HG02938 (cell line): ENCODE results near the gene ARL17B.
"Not testable (repeated sequence)": the region's sequence is repeated elsewhere in the genome, so short reads cannot be mapped to it uniquely, and the experiment has no call there.

Experiments used
- ATAC-seq: cut with Tn5 transposase; IDR thresholded peaks from one replicate; pipeline ENCODE4 v1.9.1; 2021; ENCODE audit warnings: mild to moderate bottlenecking, moderate library complexity; ENCODE audit not compliant: unreplicated experiment

Gene ARL17B

DNA sequence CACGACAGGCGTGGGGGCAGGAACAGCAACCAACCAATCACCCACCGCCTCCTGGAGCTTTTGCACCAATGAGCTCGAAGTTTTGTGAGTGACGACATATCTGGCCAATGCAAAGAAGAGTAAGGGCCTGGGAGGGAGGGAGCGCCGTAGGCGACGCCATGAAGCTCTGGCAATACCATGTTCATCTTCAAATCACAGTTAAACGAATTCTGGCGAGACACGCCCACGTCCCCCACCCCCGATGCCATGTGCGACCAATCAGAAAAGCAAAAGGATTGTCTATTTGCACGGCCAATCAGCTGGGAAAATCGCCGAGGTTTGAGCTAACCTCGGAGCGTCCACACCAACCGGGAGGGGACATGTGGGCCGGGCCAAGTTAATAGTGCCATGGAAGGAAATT is at the start of gene ARL17B:
Gene ARL17B (minus strand): TSS at position 12 of the 400 bp plus-strand sequence. CDS start 3,369 bp downstream, outside the sequence.
- ATAC-seq: peak; percentile 92

DNA sequence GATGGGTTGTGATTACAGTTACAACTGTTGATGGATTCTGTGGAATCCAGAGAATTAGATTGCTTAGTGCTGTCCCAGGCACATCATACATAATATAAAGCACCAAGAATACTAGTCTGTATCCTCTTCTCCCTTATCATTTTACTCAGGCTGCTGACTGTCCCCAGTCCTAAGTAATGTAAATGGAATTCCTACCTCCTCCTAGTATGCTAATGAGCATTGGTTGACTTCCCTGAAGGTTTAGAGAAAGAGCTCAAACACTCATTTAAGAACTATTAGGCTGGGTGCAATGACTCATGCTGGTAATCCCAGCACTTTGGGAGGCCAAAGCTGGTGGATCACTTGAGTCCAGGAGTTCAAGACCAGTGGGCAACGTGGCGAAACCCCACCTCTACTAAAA is 48.3 kb upstream of the ARL17B start:
- not testable (repeated sequence) for ATAC-seq

DNA sequence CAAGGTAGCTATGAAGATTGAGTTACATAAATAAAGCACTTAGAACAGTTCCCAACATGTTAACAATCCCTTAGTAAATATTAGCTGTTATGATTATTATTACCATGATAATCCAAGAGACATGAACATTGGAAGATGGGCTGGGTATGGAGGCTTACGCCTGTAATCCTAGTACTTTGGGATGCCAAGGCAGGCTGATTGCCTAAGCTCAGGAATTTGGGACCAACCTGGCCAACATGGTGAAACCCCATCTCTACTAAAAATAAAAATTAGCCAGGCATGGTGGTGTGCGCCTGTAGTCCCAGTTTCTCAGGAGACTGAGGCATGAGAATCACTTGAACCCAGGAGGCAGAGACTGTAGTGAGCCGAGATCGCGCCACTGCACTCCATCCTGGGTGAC is 45.6 kb upstream of the ARL17B start:
- ATAC-seq: not testable (repeated sequence)

- ATAC-seq: not testable (repeated sequence)
These were observed 39.6 kb upstream of the ARL17B start for GRCh38 chr17:46401033-46401787.

- not testable (repeated sequence) for ATAC-seq
These were observed 39.0 kb upstream of the ARL17B start for GRCh38 chr17:46400543-46400942.

DNA sequence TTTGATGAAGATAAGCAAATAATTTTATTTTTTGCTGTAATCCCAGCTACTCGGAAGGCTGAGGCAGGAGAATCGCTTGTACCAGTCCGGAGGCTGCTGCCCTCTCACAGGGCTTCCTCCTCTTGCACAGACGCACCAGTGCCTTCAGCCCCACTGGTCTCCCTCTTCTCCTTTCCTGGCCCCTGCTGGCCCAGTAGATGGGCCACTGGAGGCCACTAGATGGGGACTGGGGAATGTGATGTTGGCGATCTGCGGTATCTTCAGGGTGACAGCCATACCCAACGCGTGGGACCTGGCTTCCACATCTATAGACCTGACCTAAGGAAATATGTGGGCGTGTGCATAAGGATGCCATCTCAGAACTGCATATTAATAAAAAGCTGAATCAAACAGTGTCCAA is 38.4 kb upstream of the ARL17B start:
- ATAC-seq: not testable (repeated sequence)

DNA sequence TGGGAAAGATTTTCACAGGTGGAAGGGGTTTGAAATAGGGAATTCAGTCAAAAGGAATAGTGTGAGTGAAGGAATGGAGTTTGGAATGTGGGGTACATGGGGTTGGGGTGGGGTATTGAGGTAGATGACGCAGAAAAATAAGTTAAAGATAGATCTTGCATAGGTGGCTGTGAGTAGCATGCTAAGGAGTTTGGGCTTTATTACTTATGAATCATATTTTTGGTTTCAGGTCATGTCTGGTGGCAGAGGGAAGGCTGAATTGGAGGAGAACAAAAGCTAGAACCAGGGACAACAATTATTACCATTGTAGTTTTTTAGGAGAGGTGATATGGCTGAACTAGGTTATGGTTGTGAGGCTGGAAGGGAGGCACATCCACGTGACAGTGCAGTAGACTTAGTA is 34.7 kb upstream of the ARL17B start:
- not testable (repeated sequence) for ATAC-seq

- ATAC-seq: not testable (repeated sequence)
These were observed 32.1 kb upstream of the ARL17B start for GRCh38 chr17:46393702-46394101.

GRCh38 chr17:46385491-46385890 is 23.9 kb upstream of the ARL17B start:
- ATAC-seq: peak; percentile 67

DNA sequence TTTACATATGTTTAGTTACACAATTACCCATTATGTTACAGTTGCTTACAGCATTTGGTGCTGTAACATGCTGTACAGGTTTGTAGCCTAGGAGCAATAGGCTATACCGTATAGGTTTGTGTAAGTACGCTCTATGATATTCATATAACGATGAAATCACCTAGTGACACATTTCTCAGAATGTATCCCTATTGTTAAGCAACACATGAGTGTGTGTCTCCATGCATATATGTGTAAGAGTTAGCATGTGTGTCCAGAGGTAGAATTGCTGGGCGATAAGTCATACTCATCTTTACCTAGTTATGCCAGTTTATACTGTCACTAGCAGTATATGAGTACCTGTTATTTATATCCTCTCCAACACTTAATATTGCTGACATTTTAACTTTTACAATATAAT is 21.6 kb upstream of the ARL17B start:
- ATAC-seq: not testable (repeated sequence)

DNA sequence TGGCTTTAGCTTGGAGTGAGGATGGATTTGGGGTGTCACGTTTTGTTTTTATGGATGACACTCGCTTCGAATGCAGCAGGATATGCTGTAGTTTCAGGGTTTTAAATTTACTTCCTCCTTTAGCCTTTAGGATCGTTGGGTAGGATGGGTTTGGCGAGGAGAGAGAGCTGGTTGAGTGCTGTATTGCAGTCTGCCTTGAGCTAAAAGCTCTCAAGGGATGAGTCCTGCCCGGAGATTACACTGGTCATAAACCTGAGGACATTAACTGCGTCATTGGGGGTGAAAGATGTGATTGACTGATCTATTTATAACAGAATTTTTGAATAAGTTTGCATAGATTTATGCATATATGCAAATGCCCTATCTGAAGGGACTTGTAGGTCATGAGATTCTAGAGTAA is 11.9 kb upstream of the ARL17B start:
- peak; percentile 66 for ATAC-seq

DNA sequence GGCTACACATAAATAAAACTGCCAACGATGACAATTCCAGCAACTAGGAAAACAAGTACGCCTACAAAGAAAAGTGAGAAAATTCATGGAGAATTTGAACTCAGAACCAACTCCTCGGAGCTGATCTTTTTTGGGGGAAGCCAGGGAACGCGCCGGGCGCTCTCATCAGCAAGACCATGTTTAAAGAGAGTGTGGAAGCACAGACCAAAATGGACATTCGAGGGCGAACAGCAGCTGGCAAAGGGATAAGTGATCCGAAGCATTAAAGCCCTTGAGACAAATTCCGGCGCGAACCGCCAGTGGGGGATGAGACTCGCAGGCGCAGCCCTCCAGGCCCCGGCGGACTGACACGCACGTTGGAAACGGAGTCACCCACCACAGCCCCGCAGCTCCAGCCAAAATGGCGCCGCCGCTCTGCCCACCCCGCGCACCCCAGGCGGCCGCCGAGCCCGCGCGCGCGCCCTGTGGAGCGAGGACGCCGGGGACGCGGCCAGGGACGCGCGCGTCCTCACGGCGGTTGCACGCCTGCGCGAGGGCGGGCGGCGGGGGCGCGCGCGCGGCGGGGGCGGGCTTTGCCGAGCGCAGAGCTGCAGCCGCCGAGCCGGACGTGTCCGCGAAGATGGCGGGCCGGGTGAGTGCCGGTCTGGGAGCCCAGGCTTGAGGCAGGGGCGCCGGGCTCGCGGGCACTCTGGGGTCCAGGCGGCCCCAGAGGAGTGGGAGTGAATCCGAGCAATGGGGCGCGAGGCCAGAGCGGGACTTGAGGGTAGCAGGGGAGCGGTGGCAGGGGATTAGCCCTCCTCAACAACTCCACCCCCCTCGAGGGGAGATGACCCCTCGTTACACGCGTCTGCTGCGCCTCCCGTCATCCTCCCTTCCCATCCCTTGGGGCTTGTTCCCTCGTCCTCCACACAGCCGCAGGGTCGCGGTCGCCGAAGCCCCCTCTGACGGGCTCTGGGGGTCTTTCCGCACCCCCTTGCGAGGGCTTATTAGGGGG is 11.0 kb upstream of the ARL17B start:
- peak; percentile 51 for ATAC-seq

GRCh38 chr17:46367520-46367919 is 6.0 kb upstream of the ARL17B start:
- not testable (repeated sequence) for ATAC-seq

DNA sequence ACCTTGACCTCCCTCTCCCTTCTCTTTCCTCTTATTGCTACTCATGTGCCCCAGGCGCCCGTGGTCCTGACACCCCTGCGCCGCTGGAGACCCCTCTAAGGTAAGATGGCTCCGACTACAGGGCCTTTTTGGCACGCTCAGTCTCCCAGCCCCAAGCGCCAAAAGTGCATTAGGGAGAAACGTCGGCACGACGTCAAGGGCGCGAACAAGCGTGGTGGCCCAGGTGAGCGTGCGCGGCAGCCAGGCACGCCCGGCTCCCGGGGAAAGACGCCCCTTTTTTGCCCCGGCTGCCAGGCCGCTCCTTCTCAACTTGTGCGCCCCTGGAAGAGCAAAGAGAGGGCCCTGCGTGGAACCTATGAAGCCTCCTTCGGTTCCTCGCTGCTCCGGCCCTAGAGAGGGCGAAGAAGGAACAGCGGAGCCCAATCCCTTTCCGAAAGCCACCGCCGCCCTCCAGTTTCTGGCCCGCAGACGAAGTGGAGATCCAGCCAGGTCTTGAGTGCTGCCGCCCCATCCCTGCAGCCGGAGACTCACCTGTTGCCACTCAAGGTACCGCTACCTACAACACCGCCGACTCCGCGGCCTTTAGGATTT is 326 bp downstream of the ARL17B start:
- peak; percentile 32 for ATAC-seq

DNA sequence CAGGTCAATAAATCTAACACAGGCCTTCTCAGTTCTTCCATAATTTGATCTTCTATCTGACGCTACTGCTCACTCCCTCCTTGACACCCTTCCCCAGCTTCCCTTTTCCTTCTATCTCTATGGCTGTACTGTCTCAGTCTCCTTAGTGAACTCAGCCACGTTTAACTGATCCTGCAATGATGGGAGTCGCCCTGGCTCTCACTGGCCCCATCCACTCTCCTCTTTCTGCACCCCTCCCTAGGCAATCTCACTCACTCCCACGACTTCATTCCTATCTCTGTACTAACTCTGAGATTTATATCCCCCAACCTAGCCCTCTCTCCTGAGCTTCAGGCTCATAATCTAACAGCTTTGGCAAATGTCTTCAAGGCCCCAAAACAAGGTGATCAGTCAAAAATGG is 7.7 kb downstream of the ARL17B start:
- not testable (repeated sequence) for ATAC-seq

DNA sequence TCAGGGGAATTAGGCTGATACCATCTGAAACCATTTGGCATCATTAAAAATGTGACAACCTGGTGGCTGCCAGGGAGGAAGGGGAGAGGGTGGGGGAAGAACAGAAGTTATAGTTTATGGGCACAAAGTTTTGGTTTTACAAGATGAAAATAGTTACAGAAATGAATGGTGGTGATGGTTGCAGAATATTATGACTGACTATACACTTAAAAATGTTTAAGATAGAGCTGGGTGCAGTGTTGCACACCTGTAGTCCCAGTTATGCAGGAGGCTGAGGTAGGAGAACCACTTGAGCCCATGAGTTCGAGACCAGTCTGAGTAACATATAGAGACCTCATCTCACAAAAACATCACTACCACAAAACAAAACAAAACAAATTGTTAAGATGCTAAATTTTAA is 12.5 kb downstream of the ARL17B start:
- not testable (repeated sequence) for ATAC-seq

GRCh38 chr17:46348345-46348744 is 13.2 kb downstream of the ARL17B start:
- not testable (repeated sequence) for ATAC-seq

DNA sequence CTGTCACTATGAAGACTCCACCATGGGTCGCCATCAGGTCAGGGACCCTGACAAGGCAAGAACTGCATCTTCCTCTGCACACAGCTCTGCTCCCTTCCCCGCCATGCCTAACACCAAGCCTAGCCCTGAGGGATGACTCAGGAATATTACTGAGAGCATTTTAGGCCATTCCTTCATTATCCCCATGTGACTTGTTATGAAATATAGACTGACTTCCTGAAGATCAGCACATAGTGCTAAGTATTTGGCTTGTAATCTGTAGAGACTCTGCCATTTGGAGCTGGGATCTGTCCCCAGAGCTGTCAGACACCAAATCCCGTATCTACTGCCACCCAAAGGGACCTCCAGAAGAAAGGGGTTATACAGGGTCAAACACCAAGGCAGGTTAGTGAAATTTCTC is 19.4 kb downstream of the ARL17B start:
- not testable (repeated sequence) for ATAC-seq

DNA sequence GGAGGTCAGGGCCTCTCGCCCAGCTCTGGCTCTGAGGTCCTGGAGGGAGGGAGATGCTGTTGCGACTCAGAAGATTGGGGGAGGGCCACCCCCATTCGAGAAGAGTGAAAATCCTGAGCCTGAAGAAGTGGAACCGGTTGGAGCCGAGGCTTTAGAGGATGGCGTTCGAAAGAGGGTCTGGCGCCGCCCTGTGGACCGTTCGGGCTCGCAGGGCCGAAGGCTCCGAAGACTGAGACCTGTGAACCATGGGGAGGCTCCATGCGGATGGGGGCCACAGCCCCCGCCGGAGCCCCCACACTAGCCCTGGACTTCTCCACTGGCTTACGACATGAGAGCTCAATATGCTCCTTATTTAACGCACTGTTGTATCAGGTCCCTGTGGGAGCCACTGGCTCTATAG is 20.3 kb downstream of the ARL17B start:
- ATAC-seq: not testable (repeated sequence)

- not testable (repeated sequence) for ATAC-seq
These were observed 66.7 kb downstream of the ARL17B start, which contains the start of gene LRRC37A for GRCh38 chr17:46294831-46295230. LRRC37A (plus strand) TSS chr17:46295131; CDS start chr17:46295134, 3 bp downstream.

- not testable (repeated sequence) for ATAC-seq
These were observed 69.9 kb downstream of the ARL17B start for GRCh38 chr17:46291618-46292017.
